GM19035 (cell line): ENCODE results near the gene NCOA1.
"Not testable (repeated sequence)": the region's sequence is repeated elsewhere in the genome, so short reads cannot be mapped to it uniquely, and the experiment has no call there.

Experiments
- ATAC-seq: cut with Tn5 transposase; IDR thresholded peaks from one replicate; pipeline ENCODE4 v1.9.1; 2021; ENCODE audit not compliant: unreplicated experiment

NCOA1 gene

GRCh38 chr2:24474053-24474452, 17.0 kb upstream of the NCOA1 start:
- ATAC-seq: no peak

- no peak for ATAC-seq
Measured at GRCh38 chr2:24477229-24477628, 13.8 kb upstream of the NCOA1 start.

- no peak for ATAC-seq
Measured at GRCh38 chr2:24478243-24478642, 12.8 kb upstream of the NCOA1 start.

GRCh38 chr2:24480245-24480644, 10.8 kb upstream of the NCOA1 start:
- ATAC-seq: no peak

- no peak for ATAC-seq
Measured at GRCh38 chr2:24482251-24482971, 8.6 kb upstream of the NCOA1 start.

GRCh38 chr2:24482972-24483300, 8.1 kb upstream of the NCOA1 start:
- ATAC-seq: no peak

- not testable (repeated sequence) for ATAC-seq
Measured at GRCh38 chr2:24484677-24485076, 6.4 kb upstream of the NCOA1 start.

GRCh38 chr2:24485197-24485596, 5.9 kb upstream of the NCOA1 start:
- no peak for ATAC-seq

- no peak for ATAC-seq
Measured at GRCh38 chr2:24486636-24487205, 4.3 kb upstream of the NCOA1 start.

GRCh38 chr2:24489465-24490180, 1.4 kb upstream of the NCOA1 start:
- ATAC-seq: no peak

GRCh38 chr2:24490181-24490689, 819 bp upstream of the NCOA1 start:
- no peak for ATAC-seq

- peak; percentile 41 for ATAC-seq
Measured at GRCh38 chr2:24491542-24492420, 727 bp downstream of the NCOA1 start.

GRCh38 chr2:24492421-24493279, 1.6 kb downstream of the NCOA1 start:
- no peak for ATAC-seq

- ATAC-seq: no peak
Measured at GRCh38 chr2:24493713-24494112, 2.7 kb downstream of the NCOA1 start.

- no peak for ATAC-seq
Measured at GRCh38 chr2:24494410-24494809, 3.4 kb downstream of the NCOA1 start.

GRCh38 chr2:24495451-24495850, 4.4 kb downstream of the NCOA1 start:
- ATAC-seq: no peak

- no peak for ATAC-seq
Measured at GRCh38 chr2:24496959-24497358, 5.9 kb downstream of the NCOA1 start.

- ATAC-seq: no peak
Measured at GRCh38 chr2:24497685-24498084, 6.6 kb downstream of the NCOA1 start.

GRCh38 chr2:24498121-24498520, 7.1 kb downstream of the NCOA1 start:
- no peak for ATAC-seq

- no peak for ATAC-seq
Measured at GRCh38 chr2:24501813-24502212, 10.8 kb downstream of the NCOA1 start.
